T-helper 9 cell (primary cell): ENCODE measurements around the gene PCSK1N.
A peak's percentile ranks its signal among the peaks of the same experiment; 100 is the strongest.
"Not testable (repeated sequence)": the region's sequence is repeated elsewhere in the genome, so short reads cannot be mapped to it uniquely, and the experiment has no call there.

Experiments used
- DNase-seq: peaks from one replicate; pipeline ENCODE4 v3.0.0-alpha.2; 2020
- total RNA-seq, 2 donors: gene quantifications; one replicate each; lab custom pipeline; 2026; lab: John Stamatoyannopoulos, UW

The PCSK1N gene, protein sequence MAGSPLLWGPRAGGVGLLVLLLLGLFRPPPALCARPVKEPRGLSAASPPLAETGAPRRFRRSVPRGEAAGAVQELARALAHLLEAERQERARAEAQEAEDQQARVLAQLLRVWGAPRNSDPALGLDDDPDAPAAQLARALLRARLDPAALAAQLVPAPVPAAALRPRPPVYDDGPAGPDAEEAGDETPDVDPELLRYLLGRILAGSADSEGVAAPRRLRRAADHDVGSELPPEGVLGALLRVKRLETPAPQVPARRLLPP
- total RNA-seq: 1.9 to 2.2 reads per million in 2 donors

DNA sequence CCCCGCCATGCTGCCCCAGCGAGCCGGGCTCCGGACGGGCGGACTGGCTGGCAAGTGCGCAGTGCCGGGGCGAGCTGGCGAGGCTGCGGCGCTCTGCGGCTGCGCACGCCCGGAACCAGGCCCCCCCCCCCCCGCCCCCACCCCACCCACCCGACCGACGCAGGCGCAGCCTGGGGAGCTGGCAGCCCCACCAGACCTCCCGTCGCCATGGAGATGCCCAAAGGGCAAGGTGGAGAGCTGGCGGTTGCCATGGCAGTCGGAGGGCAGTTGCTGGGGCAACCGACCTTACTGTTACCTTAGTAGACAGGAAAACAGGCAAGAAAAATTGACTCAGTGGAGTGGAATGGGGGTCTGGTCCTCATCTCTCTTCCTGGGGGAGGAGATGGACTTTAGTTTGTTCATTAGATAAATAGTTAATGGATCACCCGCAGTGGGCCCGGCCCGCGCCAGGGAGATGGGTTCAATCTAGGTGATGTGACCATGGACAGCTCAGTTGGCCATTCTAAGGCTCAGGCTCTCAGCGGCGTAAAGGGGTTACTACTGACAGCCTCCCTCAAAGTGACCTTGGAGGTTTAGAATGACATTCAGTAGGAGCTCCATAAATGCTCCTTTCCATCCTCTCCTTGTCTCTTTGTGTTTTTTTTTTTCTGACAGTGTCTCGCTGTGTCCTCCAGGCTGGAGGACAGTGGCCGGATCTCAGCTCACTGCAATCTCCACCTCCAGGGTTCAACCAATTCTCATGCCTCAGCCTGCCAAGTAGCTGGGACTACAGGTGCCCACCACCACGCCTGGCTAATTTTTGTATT, at the start of gene PCSK1N:
TSS of gene PCSK1N (minus strand) at position 87 of the 806 bp plus-strand sequence. CDS start at position 9, 78 bp downstream.
- peak; percentile 10 for DNase-seq

DNA sequence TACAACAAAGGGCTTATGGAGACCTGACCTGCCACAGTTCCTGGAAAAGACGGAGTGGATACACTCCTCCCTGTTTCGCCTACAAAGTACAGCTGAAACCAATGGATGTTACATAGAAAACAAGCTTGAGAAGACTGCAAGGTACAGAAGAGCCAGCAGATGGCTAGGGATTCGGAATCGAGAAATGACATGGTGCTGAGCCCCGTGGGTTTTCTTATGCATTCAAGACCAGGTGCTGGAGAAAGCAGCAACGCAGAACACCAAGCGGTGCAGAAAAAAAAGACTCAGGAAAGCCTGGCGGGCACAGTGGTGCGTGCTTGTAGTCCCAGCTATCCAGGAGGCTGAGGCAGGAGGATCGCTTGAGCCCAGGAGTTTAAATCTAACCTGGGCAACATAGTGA, 48.3 kb upstream of the PCSK1N start:
- DNase-seq: no peak

DNA sequence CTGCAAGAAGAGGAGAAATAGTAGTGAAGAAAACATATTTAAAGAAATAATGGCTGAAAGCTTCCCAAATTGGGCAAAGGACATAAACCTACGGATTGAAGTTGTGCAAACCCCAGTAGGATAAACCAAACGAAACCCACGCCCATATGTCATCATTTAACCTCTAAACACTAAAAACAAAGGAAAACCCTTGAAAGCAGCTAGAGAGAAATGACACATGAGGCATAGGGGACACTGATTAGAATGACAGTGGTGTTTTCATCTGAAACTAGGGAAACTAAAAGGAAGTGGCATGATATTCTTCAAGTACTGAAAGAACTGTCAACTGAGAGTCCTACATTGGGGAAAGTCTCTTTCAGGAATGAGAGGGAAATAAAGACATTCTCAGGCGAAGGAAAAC, 41.5 kb upstream of the PCSK1N start:
- not testable (repeated sequence) for DNase-seq

DNA sequence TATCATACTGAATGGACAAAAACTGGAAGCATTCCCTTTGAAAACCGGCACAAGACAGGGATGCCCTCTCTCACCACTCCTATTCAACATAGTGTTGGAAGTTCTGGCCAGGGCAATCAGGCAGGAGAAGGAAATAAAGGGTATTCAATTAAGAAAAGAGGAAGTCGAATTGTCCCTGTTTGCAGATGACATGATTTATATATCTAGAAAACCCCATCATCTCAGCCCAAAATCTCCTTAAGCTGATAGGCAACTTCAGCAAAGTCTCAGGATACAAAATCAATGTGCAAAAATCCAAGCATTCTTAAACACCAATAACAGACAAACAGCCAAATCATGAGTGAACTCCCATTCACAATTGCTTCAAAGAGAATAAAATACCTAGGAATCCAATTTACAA, 36.6 kb upstream of the PCSK1N start:
- DNase-seq: not testable (repeated sequence)

DNA sequence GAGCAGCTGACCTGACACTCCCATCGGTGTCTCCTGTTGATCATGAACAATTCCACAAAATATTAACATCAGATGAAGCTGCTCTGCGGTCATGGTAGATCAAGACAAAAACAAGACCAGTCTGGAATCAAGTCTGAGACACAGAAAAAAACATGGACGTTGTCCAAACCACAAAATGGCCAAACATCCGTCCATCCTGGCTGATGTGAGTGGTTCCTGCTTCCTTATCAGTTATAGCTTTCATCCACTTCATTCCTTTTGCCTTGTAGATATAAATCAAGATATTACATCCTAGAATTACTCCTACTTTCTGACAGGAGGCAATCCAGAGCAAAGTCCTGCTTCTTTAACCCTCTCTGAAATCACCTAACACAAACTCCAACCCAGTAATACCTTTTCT, 28.8 kb upstream of the PCSK1N start:
- no peak for DNase-seq

DNA sequence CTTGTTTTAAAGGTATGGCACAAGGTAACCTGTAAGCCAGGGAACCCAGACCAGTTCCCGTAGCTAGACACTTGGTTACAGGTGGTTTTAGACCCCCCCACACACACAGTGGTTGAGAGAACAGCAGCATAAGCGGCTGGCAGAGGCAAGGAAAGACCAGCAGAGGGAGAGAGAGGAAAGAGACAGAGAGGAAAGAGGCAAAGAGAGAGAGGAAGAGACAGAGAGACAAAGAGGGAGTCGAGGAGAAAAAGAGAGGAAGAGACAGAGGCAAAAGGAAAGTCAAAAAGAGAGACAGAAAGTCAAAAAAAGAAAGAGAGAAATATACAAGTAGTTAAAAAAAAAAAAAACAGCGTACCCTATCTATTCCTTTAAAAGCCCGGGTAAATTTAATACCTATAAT, 19.5 kb upstream of the PCSK1N start:
- no peak for DNase-seq

DNA sequence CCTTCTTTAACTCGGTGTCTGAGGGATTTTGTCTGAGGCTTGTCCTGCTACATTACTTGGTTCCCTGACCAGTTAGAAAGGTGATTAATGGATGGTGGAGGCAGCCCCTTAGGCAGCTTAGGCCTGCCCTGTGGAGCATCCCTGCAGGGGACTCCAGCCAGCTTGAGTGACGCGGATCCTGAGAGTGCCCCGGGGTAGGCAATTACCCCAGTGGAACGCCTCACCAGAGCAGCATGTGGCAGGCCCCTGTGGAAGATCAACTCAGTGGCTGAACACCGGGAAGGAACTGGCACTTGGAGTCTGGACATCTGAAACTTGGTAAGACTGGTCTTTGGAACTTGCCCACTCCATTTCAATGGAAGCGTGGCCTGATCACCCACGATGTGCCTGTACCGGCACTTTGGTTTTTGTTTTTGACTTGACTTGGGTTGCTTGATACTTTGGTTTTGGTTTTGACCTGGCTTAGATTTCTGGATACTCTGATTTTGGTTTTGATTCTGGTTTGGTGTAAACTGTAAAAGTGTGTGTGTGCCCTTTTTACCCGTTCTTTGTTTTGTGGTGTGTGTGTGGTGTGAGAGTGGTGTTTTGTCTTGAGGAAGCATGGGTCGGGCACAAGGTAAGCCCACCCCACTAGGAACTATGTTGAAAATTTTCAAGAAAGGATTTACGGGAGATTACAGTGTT, 18.9 kb upstream of the PCSK1N start:
- DNase-seq: not testable (repeated sequence)

DNA sequence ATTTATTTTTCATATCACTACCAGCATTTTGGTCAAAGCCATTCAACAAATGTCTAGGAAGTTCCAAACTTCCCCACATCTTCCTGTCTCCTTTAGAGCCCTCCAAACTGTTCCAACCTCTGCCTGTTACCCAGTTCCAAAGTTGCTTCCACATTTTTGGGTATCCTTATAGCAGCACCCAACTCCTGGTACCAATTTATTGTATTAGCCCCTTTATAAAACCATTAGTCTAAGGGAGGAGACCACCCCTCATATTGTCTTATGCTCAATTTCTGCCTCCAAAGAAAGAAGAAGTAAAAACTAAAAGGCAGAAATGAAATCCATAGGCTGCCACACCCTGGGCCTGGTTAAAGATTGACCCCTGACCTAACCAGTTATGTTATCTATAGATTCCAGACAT, 18.1 kb upstream of the PCSK1N start:
- not testable (repeated sequence) for DNase-seq

DNA sequence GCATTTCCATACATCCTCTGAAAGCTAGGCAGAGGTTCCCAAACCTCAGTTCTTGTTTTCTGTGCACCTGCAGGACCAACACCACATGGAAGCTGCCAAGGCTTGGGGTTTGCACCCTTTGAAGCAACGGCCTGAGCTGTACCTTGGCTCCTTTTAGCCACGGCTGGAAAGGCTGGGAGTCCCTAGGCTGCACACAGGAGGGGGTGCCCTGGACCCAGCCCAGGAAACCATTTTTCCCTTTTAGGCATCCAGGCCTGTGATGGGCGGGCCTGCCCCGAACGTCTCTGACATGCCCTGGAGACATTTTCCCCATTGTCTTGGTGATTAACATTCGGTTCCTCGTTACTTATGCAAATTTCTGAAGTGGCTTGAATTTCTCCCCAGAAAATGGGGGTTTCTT, 17.4 kb upstream of the PCSK1N start:
- DNase-seq: no peak

DNA sequence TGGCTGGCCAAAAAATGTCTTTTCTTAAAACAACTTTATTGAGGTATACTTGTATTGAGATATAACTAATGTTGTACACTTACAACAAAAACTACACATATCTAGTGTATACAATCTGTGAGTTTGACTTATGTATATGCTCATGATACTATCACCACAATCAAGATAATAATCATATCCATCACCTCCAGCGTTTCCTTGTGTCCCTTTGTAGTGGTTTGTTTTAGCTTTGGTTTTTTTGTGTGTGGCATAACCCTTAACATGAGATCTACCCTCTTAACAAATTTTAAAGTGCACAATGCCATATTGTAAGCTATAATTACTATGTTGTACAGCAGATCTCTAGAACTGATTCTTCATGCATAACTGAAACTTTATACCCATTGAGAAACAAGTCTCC, 13.4 kb upstream of the PCSK1N start:
- DNase-seq: no peak

DNA sequence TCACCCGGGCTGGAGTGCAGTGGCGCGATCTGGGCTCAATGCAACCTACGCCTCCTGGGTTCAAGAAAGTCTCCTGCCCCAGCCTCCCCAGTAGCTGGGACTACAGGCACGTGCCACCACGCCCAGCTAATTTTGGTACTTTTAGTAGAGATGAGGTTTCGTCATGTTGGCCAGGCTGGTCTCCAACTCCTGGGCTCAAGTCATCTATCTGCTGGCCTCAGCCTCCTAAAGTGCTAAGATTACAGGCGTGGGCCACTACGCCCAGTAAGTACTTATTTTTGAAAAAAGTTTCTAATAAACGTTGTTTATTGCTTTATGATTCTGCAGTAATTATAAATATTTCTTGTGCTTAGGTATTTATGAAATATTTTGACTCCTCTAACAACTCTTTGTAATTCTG, 4.3 kb upstream of the PCSK1N start:
- no peak for DNase-seq

DNA sequence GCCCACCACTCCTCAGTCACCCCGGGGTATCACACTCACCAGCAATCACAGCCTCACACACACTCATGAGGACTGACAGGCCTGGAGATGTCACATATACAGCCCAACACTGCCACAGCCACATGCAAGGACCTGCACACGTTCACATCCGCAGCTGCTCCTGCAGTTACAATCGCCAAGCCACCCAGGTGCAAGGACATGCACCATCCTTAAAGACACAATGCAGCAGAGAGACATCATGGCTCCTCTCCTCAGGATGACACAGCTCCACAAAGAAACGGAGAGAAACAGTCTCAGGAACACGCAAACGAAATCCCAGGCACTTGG, 1.1 kb downstream of the PCSK1N start:
- no peak for DNase-seq

DNA sequence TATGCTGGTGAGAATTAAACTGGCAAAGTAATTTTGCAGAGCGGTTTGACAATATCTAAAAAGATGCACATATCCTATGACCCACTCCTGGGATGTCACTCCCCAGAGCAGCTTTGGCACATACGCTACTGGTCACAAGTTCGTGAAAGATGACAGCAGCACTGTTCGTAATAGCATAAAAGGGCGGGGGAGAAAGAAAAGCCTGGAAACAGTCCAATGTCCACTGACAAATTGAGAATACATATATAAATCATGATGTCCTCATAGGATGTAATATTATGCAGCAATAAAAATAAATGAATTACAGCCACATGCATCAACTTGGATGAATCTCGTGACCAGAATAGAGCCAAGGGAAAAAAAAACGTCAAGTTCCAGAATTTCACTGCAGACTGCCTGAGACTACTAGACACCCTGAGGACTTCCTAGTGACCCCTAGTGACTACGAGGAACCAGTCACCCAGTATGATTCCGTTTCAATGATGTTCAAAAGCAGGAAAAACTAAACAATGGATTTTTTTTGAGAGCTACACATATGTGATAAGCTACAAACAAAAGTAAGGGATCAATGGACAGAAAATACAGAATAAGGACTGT, 1.8 kb downstream of the PCSK1N start:
- no peak for DNase-seq

DNA sequence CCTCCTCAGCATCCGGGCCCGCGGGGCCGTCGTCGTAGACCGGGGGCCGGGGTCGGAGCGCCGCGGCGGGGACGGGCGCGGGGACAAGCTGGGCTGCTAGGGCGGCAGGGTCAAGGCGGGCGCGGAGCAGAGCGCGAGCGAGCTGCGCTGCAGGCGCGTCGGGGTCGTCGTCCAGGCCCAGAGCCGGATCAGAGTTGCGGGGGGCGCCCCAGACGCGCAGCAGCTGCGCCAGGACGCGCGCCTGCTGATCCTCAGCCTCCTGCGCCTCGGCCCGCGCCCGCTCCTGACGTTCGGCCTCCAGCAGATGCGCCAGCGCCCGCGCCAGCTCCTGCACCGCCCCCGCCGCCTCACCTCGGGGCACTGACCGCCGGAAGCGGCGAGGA, 3.5 kb downstream of the PCSK1N start:
- DNase-seq: no peak

DNA sequence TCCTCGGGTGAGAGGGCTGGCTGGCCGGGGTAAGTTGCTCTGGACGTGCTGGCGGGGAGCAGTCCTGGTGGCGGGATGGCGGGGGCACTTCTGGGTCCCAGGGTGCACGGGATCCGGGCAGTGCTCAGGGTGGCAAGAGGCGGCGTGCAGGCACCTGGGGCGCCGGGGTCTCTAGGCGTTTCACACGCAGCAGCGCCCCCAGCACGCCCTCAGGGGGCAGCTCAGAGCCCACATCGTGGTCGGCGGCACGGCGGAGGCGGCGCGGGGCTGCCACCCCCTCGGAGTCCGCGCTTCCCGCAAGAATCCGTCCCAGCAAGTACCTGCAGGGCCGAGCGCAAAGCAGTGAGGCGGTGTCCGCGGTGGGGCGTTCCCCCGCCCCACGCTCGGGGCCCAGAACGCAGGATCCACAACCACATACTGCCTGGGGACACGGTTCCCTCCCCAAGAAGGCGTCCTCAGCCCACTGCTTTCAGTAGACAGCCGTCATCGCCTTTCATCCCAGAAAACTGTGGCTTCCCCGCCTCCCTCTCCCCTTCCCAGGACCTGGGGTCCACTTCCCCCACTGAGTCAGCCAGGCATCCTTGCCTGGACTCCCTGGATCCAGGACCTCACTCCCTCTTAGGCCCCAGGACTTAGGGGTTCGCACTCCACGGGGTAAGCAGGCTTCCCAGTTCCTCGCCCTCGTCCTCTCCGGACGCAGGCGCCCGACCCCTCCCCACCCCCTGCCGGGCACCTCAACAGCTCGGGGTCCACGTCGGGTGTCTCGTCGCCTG, 4.1 kb downstream of the PCSK1N start:
- DNase-seq: no peak

DNA sequence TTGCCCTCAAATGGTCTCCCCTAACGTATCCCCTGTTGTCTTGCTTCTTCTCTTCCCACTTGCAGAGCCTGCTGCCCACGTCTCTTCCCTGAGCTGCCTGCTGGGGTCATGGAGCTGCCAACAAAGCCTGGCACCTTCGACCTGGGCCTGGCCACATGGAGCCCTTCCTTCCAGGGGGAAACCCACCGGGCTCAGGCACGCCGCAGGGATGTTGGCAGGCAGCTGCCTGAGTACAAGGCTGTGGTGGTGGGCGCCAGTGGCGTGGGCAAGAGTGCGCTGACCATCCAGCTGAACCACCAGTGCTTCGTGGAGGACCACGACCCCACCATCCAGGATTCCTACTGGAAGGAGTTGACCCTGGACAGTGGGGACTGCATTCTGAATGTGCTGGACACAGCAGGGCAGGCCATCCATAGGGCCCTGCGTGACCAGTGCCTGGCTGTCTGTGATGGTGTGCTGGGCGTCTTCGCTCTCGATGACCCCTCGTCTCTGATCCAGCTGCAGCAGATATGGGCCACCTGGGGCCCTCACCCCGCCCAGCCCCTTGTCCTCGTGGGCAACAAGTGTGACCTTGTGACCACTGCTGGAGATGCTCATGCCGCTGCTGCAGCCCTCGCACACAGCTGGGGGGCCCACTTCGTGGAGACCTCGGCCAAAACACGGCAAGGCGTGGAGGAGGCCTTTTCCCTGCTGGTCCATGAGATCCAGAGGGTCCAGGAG, 6.2 kb downstream of the PCSK1N start:
- no peak for DNase-seq

DNA sequence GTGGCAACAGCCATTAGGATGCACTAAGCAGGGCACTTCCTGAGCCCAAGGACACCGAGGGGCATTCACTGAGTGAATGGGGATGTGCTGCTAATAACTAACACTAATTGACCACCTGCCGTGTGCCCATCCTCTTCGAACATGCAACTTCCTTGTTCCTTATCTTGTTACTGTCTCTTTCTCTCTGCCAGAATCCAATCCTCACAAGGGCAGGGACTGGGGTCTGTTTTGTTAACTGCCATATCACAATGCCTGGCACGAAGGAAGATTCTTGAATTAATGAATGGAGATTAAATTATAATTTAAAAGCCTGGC, 7.8 kb downstream of the PCSK1N start:
- no peak for DNase-seq

DNA sequence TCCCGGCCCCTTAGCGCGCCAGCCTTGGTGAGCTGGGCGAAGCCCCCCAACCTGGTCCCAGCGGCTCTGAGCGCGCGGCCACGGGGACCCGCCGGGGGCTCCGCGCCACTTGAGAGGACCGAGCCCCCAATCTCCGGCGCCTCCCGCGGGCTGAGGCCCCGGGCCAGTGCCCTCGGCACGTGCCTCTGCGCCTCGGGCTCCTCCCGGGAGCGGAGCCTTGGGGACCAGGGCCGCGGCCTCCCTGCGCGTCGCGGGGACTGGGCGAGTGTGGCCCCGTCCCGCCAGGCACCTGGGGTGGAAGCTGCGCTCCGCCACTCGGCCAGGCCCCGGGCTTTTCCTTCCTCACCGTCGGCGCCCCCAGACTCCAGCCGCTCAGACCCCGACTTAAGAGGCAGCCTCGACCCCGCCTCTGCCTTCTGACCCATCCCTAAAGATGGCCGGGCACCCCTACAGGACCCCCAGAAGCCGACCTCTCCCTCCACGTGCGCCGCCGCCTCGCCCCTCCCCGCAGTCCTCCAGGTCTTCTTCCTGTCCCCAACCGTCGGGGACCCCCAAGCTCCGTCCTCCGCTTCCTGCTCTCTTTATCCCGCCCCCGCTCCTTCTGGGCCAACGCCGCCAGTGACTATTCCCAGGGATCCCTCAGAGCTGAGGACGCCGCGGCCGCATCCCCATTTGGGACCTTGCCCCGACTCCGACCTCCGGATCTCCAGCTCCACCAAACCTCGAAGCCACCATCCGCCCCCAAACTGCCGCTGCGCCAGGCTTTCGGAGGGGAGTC, 8.3 kb downstream of the PCSK1N start:
- DNase-seq: no peak

DNA sequence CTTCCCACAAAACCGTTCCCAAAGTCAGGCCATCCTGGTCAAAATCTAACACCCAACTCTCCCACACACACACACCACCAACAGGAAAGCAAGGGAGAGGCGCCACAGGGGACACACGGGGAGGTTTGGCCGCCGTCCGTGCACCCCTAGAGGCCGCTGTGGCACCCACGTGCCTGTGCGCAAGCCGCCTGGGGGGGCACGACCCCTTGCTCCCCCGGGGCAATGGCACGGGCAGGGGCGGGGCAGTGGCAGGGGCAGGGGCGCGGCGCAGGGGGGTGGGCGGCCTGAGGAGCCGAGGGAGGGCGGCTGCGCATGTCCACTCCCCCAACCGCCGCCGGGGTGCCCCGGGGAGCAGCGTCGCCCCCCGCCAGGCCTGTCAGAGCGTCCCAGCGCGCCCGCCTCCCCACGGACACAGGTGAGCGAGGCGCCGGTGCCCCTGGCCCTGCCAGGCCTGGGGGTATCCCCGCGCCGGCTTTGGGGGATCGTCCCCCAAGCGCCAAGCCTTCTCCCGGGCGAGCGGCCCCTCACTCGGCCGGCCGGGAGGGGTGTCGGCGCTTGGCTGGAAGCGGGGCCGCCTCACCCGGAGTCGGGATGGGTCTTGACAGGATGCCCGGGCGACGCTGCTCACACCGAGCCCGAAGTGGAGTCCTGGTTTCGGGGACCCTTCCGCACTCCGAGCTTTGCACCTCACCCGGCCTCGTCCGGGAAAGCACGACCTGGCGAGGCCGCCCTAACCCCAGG, 9.1 kb downstream of the PCSK1N start, which contains the start of gene ERAS:
TSS of gene ERAS (plus strand) at position 379 of the 741 bp plus-strand sequence. CDS start 2,611 bp downstream, outside the sequence.
- DNase-seq: no peak

DNA sequence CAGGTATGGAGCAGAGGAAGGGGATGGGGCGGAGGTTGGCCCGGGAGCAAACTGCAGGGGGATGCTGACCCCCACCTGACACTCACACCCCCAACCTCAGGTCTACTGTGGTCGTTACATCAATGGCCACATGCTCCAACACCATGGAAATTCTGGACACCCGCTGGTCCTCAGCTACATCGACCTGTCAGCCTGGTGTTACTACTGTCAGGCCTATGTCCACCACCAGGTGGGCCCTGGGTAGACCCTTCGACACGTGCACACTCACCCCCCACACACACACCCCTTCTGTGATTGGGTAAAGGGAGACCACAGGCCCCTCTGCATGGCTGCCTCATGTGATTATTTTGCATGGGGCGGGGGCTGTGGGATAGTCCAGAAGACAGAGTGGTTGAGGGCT, 11.3 kb downstream of the PCSK1N start:
- no peak for DNase-seq
